Activated naive CD8-positive, alpha-beta T cell treated with anti-CD3 and anti-CD28 coated beads, Interleukin-2, amount 50 U/mL, for 16 hours (primary cell): ENCODE measurements around the gene EPHA4.
"Not testable (repeated sequence)": the region's sequence is repeated elsewhere in the genome, so short reads cannot be mapped to it uniquely, and the experiment has no call there.

Experiments
- DNase-seq: peaks from one replicate; pipeline ENCODE4 v3.0.0-alpha.2; 2020; ENCODE audit warnings: low read depth, low spot score

The EPHA4 gene

GRCh38 chr2:221539246-221539645 is 32.9 kb downstream of the EPHA4 start:
- no peak for DNase-seq

GRCh38 chr2:221535824-221536223 is 36.3 kb downstream of the EPHA4 start:
- DNase-seq: no peak

GRCh38 chr2:221533299-221533698 is 38.8 kb downstream of the EPHA4 start:
- no peak for DNase-seq

GRCh38 chr2:221532641-221533040 is 39.5 kb downstream of the EPHA4 start:
- DNase-seq: no peak

- DNase-seq: no peak
These were observed 41.5 kb downstream of the EPHA4 start for GRCh38 chr2:221530653-221531037.

GRCh38 chr2:221529943-221530652 is 42.0 kb downstream of the EPHA4 start:
- no peak for DNase-seq

GRCh38 chr2:221529177-221529942 is 42.7 kb downstream of the EPHA4 start:
- DNase-seq: no peak

GRCh38 chr2:221527776-221528309 is 44.3 kb downstream of the EPHA4 start:
- no peak for DNase-seq

GRCh38 chr2:221524158-221524557 is 47.9 kb downstream of the EPHA4 start:
- no peak for DNase-seq

GRCh38 chr2:221521233-221521845 is 50.8 kb downstream of the EPHA4 start:
- no peak for DNase-seq

- no peak for DNase-seq
These were observed 53.0 kb downstream of the EPHA4 start for GRCh38 chr2:221518935-221519625.

- DNase-seq: no peak
These were observed 53.7 kb downstream of the EPHA4 start for GRCh38 chr2:221518201-221518934.

GRCh38 chr2:221517696-221518151 is 54.4 kb downstream of the EPHA4 start:
- no peak for DNase-seq

GRCh38 chr2:221517146-221517695 is 54.9 kb downstream of the EPHA4 start:
- no peak for DNase-seq

GRCh38 chr2:221515864-221516263 is 56.2 kb downstream of the EPHA4 start:
- DNase-seq: no peak

- no peak for DNase-seq
These were observed 57.6 kb downstream of the EPHA4 start for GRCh38 chr2:221514305-221515040.

GRCh38 chr2:221513232-221513631 is 58.9 kb downstream of the EPHA4 start:
- DNase-seq: no peak

- not testable (repeated sequence) for DNase-seq
These were observed 60.8 kb downstream of the EPHA4 start for GRCh38 chr2:221511325-221511724.

- DNase-seq: no peak
These were observed 65.6 kb downstream of the EPHA4 start for GRCh38 chr2:221506469-221506868.

GRCh38 chr2:221505605-221506004 is 66.5 kb downstream of the EPHA4 start:
- no peak for DNase-seq
